NOMO-1 treated with dmso at 0.1 percent for 144 hours (cell line): ENCODE measurements around the gene PIP5K1C.
"Not testable (repeated sequence)": the region's sequence is repeated elsewhere in the genome, so short reads cannot be mapped to it uniquely, and the experiment has no call there.

Source experiments
- DNase-seq: peaks from one replicate; lab custom pipeline; 2025; ENCODE audit not compliant: unreplicated experiment; lab: John Stamatoyannopoulos, UW

The PIP5K1C gene

DNA sequence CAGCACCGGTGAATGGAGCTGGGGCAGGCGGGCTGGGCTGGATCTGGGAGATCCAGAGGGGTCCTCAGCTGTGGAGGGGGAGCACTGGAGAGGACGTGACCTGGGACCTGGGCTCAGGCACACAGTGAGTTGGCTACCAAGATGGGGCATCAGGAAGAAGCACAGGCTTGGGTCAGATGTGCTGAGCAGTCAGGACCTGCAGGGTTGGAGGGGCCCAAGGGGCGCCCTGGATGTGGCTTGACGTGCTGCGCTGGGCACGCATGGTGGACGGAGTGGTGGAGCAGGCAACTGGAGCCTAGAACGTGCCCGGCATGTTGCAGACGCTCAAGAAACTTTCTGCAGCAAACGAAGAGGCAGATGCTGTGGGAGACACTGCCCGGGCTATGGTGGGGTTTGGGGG lies 20.7 kb downstream of the PIP5K1C start:
- no peak for DNase-seq

DNA sequence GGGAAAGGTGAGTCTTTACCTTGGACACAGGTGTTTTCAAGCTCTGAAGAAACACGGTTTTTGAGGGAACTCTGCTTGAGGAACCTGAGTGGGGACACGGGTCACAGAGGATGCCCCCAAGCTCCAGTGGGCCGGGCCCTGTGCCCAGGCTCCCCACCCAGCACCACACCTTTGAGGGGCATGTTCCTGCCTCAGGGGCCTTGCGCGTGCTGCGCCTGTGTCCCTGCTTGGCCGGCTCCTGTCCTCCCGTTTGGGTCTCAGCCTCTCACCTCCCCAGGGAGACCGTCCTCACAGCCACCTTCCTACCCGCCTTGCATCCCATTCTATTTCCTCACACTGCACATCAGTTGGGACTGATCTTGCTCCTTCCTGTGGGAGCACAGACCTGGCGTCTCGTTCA lies 21.1 kb downstream of the PIP5K1C start:
- no peak for DNase-seq

DNA sequence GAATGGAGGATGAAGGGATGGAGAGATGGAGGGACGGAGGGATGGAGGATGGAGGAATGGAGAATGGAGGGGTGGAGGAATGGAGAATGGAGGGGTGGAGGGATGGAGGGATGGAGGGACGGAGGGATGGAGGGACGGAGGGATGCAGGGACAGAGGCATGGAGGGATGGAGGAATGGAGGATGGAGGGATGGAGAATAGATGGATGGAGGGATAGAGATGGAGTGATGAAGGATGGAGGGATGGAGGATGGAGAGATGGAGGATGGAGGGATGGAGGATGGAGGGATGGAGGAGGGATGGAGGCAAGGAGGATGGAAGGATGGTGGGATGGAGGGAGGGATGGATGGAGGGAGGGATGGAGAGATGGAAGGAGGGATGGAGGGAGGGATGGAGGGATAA lies 22.1 kb downstream of the PIP5K1C start:
- DNase-seq = no peak

DNA sequence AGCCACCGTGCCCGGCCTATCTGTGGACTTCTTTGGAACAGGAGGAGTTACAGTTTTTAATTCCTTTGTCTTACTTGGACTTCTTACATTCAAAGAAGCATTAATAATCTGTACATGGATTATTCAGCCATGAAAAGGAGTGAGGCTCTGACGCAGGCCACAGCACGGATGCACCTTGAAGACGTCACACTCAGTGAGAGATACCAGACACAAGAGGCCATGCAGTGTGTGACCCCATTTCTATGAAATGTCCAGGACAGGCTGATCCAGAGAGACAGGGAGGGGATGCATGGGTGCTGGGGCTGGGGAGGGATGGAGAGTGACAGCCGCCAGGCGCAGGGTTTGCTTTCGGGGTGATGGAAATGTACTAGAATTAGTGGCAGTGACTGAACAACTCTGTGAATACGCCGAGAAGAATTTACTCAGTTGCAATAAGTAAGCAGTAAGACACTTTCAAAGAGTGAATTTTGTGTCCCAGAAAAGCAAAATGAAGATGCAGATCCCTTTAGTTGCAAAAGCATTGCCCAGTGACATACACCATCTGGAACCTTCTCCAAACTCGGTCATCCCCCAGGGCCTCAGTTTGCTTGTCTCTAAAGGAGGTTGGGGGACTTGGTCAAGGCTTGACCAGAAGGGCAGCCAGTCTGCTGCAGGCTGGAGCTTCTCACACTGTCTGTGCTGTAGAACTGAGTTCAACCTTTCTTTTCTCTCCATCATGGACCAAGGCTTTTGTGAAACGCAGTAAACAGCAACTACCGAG lies 25.3 kb downstream of the PIP5K1C start:
- DNase-seq = no peak

DNA sequence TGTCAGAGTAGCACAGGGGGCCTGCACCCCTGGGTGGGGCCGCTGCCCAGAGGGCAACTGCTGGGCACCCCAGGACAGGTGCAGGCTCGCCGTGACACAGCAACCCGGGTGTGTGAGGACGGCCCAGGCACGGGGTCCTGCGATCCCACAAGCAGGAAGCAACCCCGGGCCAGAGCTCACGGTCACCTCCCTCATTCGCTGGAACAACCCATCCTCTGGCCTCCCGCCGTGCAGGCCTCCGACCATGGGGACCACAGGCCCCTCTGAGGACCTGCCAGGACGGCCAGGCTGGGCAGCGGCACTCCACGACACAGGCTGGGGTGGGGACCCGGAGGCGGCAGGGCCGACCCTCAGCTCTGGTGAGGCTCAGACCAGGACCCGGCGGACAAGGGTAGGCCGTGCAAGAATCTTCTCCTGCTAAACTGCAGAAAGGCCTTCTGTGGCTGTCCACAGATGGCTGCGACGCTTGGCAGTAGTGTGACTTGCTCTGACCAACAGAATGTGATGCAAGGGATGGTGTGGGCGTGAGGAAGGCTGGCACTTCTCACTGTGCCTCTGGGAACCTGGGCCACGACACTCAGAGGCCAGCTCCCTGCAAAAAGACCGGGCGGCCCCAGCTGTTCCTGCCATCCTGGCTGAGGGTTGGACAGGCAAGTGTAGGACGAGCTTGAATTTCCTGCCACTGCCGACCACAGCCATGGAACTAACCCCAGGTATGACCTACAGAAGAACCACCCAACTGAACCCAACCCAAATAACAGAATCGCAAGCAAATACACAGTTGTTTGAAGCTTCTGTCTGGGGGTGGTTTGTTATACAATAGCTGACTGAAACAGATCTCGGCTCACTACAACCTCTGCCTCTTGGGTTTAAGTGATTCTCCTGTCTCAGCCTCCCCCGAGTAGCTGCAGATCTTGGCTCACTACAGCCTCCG lies 26.5 kb downstream of the PIP5K1C start:
- DNase-seq = no peak

DNA sequence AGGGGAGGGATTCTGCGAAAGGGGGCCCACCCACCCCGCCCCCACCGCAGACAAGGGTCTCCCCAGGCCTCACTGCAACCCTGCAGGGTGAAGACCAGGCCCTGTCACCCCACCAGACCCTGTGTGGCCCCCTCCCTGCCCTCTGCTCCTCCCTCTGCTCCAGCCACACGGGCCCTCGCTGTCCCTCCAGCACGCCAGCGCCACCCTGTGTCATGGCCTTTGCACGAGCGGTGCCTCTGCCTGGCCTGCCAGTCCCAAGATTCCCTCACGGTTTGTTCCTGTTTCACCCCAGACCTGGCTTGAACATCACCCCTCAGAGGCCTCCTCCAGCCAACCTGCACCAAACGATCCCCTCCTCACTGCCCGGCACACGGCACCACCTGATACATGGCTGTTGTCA lies 27.3 kb downstream of the PIP5K1C start:
- DNase-seq = no peak

DNA sequence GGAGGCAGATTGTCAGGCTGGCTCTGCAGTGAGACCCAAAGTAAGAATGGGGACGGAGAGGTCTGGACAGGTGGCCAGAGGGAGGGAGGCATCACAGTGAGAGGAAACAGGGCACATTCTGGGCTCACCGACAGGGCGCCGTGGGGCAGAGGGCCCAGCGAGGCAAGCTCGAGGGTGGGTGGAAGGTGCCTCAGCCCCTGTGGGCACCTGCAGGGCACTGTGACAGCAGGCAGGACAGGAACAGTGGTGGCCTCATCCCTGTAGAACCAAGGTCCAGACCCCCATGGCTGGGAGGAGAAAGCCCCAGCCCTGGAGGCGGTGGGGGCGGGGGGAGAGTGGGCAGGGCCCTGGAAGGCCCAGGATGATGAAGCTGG lies 27.7 kb downstream of the PIP5K1C start:
- no peak for DNase-seq

DNA sequence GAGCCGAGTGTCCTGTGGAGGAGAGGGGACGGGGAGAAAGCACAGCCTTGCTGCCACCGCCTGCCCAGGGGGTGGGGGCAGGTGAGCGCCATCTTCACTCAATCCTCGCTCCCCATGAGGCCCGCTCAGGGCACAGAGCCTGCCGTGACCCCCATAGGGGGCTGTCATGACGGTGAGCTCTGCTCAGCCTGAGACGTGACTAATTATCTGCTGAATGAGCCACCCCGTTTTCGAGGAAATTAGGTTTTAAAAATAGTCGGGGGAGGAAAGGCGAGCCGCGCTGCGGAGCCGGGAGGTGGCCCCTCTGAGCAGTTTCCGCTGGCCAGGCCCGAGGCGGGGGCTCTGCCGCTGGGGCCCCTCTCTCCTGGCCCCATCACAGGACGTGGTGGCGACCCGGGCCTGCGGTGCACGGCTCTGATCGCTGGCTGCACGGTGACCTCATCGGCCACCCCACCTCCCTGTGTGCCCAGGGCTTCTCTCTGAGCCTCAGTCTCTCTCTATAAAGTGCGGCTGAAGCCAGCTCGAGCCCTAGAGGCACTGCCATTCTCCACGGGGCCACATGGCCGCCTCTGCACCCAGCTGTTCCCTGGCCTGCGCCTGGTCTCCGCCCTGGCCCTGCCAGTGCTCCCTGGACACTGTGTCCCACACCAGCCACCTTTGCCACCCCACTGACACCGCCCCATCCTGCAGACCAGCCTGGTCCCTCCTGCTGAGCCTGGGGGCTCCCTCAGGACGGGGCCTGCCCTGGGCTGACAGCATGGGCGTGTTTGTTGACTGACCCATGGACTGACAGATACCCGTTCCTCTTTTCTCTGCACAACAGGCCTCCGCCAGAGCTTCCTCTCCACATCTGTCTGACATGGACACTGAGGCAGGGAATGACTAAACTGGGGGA lies 28.3 kb downstream of the PIP5K1C start:
- no peak for DNase-seq

DNA sequence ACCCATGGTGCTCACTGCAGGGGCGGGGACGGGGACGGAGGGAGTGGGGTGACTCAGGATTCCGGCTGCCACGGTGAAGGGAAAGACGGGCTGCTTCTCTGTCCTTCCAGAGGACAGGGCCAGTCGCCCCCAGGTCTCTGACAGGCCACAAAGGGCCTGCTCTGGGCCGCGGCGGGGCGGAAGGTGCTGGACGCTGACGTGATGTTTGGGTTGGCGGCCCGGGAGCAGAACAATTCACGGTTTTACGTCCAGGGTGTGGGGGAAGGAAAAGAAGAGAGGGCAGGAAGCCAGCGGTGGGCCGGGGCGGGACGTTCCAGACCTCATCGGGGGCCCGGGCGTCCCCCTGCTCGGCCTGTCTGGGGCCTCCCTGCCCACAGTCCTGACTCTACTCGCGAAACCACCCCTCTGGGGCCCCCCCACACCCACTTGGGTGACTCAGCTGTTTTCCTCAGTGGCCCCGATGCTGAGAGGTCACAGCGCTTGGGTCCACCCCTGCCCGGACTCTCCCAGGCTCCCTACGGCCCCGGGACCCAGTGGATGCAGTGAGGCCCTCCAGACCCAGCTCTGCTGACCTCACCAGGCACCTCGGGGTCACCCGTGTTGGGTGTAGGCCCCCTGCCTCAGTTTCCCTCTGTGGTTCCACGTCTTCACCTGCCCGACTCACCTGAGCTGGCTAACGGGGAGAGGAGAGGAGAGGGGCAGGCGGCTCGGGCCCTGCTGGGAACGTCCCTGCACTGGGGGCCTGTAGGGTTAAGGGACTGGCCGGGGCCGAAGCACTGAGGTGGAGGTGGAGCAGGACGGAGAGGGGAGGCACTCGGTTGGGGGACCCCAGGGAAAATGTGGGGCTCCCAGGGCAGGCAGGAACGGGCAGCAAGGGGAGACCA lies 29.2 kb downstream of the PIP5K1C start:
- no peak for DNase-seq

DNA sequence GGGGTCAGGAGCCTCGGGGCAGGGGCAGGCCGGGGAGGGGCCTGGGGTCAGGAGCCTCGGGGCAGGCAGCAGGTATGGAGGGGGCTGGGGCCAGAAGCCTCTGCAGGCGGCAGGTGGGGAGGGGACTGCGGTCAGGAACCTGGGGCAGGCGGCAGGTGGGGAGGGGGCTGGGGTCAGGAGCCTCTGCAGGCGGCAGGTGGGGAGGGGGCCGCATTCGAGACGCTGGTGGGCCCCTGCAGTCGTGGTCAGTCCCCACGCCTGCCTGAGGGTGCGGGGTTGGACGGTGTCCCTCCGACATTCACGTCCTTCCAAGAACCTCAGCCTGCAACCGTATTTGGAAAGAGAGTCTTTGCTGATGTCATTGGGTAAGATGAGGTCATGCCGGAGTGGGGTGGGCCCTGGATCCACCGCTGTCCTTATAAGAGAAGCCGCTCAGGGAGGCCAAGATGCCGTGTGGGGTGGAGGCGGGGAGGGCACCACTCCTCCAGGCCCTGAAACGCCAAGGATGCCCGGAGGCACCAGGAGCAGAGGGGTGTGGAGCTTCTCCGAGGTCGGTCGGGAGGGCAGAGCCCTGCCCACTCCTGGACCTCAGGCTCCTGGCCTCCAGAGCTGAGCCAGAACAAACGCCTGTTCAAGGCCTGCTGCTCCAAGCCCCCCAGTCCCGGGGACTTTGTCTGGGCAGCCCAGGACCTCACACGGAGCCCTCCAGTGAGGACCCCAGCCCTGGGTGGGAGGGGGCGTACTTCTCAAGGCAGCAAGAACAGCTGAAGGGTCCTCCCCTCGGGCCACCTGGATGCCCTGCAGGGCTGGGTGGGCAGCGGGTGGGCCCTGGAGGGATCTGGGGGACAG lies 30.1 kb downstream of the PIP5K1C start:
- no peak for DNase-seq

DNA sequence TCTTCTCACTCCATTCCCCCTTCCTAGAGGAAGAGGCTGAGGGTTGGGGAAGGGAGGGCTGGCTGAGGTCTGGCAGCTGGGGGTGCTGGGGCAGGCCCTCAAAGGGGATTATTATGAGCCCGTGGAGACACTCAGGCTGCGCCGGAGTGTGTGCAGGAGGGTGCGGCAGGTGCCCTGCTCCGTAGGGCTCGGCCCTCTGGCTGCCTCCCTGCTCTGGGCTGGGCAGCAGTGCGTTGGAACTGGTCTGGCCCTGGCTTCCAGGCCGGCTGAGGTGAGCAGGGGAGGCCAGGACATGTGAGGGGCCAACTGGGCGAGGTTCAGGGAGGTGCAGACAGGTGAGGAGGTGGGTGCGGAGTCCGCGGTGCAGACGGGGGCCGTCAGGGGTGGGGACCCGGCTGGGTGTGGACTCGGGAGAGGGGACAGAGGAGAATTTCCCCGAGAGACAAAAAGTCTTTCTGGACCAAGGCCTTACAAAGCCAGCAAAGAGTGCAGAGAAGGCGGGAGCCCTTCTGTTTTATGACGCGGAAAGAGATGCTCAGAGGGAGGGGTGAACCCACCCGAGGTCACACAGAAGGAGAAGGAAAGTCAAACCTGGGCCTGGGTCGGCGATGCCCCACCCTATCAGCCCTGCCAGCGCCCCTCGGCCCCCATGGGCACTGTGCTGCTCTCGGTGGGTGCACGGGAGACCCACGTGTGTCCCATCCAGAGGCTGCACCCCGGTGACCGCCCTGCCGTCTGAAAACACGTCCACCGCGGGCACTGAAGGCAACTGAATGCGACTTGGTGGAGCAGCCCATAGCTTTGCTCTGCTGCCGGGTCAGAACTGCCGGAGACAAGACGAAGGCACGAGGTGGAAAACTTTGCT lies 31.0 kb downstream of the PIP5K1C start:
- no peak for DNase-seq

DNA sequence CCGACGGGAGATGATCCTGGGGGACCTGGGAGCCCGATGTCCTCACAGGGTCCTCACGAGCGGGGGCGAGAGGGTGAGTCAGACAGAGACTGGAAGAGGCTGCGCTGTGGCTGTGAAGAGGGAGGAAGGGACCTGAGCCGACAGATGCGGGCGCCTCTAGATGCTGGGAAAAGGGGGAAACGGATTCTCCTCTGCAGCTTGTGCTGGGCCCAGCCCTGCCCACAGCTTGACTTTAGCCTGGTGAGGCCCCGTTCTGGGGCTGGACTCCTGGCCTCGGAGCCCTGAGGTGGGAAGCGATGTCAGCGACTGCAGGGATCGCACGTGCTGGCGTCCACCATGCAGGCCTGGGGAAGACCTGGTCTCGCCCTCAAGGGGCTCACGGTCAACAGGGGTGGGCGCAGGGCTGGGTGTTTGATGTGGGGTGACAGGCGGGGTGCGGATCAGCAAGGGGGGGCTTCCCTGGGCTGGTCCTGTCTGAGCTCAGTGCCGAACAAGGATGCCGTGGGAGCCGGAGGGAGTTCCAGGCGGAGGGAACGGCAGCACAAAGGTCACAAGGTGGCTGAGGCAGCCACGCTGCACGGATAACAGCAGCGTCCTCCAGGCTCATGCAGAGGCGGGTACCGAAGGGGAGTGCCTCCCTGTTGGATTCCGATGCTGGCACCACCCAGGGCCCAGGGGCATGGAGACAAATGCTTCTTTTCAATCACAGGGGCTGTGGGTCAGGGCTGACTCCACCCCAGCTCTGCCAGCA lies 31.8 kb downstream of the PIP5K1C start:
- DNase-seq = no peak

DNA sequence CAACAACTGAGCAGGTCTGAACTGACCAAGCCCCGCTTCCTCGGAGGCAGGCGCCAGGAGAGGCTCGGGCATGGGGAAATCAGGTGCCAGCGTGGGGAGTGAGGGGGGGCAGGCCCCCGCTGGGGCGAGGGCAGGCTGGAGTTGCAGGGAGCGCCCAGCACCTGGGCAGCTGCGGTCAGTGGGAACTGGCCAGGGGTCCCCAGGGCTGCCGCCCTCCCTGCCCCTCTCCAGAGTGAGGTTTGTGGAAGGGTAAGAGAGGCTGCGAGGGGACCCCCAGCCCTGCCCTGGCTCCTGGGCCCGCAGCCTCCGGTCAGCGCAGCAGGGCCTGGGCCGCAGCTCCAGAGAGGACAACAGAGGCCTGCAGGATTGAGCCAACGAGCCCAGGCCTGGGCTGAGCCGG lies 32.5 kb downstream of the PIP5K1C start:
- DNase-seq = no peak

DNA sequence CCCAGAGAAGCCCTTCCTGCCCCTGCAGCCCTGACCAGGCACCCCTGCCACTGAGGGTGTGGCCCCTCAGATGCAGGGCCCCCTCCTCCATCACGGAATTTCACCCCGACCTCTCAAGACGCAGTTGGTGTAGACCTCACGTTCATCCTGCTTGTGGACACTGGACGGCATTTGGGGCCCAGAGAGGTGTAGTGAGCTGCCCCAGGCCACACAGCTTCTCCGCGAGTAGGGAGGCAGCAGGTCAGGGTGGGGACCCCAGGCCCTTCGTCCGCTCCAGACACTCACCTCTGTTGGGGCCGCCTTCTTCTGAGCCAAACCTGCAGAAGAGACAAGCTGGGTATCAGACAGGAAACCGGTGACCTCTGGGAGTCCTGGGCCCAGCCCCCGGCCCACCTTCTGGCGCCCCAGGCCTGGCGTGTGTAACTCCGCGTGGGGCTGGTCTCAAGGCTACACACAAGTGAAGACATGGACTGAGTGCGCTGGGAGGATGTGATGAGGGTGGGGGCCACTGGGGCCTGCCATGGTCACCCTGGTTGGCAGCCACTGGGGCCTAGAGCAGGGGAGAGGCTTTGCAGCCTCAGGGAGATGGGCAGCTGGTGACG lies 33.1 kb downstream of the PIP5K1C start:
- DNase-seq = no peak

DNA sequence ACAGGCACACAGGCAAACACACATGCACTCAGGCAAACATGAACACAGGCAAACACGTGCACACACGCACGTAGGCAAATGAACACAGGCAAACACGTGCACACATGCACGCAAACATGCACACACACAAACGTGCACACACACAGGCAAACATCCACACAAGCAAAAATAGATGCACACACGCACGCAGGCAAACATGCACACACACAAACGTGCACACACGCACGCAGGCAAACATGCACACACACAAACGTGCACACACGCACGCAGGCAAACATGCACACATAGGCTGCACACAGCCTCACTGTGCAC lies 33.8 kb downstream of the PIP5K1C start:
- not testable (repeated sequence) for DNase-seq

DNA sequence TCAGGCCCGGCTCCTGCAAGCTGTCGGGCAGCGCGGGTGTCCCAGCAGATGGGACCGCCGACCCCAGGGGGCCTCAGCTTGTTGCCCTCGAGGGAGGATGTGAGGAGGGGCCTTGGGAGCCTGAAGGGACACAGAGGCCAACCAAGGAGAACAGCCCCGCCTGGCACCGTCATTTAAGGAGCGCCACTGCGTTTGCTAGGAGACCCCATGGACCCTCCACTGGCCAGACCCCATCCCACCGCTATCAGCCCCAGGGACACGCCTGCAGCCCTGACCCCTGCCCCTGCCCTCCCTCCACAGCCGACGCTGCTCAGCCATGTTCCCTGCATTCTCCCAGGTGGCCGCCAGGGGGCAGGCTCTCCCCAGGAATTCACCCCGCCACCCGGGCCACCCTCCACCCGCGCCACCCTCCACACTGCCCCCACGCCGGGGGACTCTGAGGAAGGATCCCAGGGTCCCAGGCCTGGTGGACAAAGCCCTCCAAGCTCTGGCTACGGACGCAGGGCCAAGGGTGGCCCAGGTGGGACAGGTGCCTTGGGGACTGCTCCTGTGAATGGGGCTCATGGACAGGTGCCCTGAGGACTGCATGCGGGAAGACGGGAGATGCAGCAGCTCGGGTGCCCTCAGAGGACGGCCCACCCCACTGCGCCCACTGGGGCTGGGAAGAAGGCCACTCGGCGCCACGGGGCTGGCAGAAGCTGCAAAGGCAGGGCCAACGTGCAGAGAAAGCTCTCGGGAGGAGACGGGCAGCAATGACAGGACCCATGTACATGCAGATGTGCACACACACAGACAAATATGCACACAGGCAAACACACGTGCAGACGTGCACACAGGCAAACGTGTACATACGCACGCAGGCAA lies 34.4 kb downstream of the PIP5K1C start:
- no peak for DNase-seq
